ENCODE data around the gene VPS72. TPM values are rescaled to one million over a fixed set of nuclear protein-coding genes. Genes with fewer than 3 reads are reported as not detected.
A peak's percentile ranks its signal among the peaks of the same experiment; 100 is the strongest.

Gene VPS72
- total RNA-seq, 1 donor, result 9.9 TPM

DNA sequence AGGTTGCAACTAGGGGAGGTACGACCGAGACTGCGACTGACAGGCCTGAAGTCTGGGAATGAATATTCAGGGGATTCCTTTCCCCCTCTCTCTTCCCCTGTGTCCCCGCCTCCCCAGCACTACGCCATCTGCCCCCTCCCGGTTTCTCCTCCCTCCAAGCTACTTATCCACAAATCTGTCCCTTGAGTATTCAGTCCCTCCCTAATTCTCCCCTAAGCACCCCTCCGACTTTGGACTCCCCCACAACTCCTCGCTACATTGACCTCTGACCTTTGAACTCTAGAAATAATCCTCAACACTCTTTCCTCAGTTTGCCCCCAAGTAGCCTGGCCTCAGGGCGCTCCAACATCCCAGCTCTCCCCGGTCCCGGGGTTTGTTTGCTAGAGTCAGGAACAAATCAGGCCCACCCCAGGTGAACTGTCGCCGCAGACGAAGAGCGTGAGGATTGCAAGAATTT, 24.7 kb downstream of the VPS72 start:
- Histone ChIP-seq H3K27me3 (ENCODE audit: insufficient read depth, low read length) (no peaks in the 10 kb centered on the region), H3K4me3 (ENCODE audit: low read length) (peak overlapping the region; percentile 21), H3K4me1 (ENCODE audit: insufficient read depth, low read length) (peaks cover 38% of the 10 kb centered on the region), H3K9me3 (ENCODE audit: low read depth, low read length) (no peaks in the 10 kb centered on the region)

DNA sequence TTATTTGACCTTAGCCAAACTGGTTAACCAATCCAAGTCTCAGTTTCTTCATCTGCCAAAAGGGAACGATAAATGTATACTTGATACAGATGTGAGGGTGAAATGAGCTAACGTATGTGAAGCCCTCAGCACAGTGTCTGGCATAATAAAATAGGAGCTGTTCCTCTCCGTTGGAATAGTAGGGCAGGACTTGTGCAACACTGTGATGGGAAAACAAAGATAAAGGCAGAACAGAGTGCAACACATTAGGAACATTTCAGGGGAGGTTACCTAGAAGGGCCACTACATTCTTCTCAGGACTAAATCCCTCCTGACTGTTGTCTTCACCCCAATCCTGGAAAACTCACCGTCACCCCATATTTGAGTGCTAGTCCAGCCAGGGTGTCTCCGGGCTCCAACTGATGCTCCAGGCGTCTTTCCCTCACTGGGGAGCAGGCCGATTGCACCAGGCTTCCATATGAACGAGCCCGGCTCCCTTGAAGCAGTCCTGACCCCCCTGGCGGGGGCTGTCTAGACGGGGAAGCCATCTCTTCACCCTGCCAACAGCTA, 25.2 kb downstream of the VPS72 start:
- Histone ChIP-seq H3K27me3 (ENCODE audit: insufficient read depth, low read length) (no peaks in the 10 kb centered on the region), H3K9me3 (ENCODE audit: low read depth, low read length) (no peaks in the 10 kb centered on the region), H3K4me3 (ENCODE audit: low read length) (no peak overlapping the region), H3K4me1 (ENCODE audit: insufficient read depth, low read length) (peaks cover 43% of the 10 kb centered on the region)

- no peaks in the 10 kb centered on the region for H3K27me3 ChIP-seq (ENCODE audit: insufficient read depth, low read length)
- H3K9me3 ChIP-seq (ENCODE audit: low read depth, low read length), result no peaks in the 10 kb centered on the region
- H3K4me1 ChIP-seq (ENCODE audit: insufficient read depth, low read length), result peaks cover 54% of the 10 kb centered on the region
- no peak overlapping the region for H3K4me3 ChIP-seq (ENCODE audit: low read length)
Observed at GRCh38 chr1:151159373-151159772, 30.6 kb downstream of the VPS72 start.

GRCh38 chr1:151158751-151159251, 31.2 kb downstream of the VPS72 start:
- Histone ChIP-seq H3K9me3 (ENCODE audit: low read depth, low read length) (no peaks in the 10 kb centered on the region), H3K4me3 (ENCODE audit: low read length) (peak overlapping the region; percentile 81), H3K27me3 (ENCODE audit: insufficient read depth, low read length) (no peaks in the 10 kb centered on the region), H3K4me1 (ENCODE audit: insufficient read depth, low read length) (peaks cover 53% of the 10 kb centered on the region)

- Histone ChIP-seq H3K4me3 (ENCODE audit: low read length) (peak overlapping the region; percentile 81), H3K9me3 (ENCODE audit: low read depth, low read length) (no peaks in the 10 kb centered on the region), H3K4me1 (ENCODE audit: insufficient read depth, low read length) (peaks cover 53% of the 10 kb centered on the region), H3K27me3 (ENCODE audit: insufficient read depth, low read length) (no peaks in the 10 kb centered on the region)
Observed at GRCh38 chr1:151158326-151158725, 31.7 kb downstream of the VPS72 start.

- Histone ChIP-seq H3K9me3 (ENCODE audit: low read depth, low read length) (no peaks in the 10 kb centered on the region), H3K4me3 (ENCODE audit: low read length) (peak overlapping the region; percentile 81), H3K4me1 (ENCODE audit: insufficient read depth, low read length) (peaks cover 53% of the 10 kb centered on the region), H3K27me3 (ENCODE audit: insufficient read depth, low read length) (no peaks in the 10 kb centered on the region)
Observed at GRCh38 chr1:151157067-151157531, 32.9 kb downstream of the VPS72 start.

DNA sequence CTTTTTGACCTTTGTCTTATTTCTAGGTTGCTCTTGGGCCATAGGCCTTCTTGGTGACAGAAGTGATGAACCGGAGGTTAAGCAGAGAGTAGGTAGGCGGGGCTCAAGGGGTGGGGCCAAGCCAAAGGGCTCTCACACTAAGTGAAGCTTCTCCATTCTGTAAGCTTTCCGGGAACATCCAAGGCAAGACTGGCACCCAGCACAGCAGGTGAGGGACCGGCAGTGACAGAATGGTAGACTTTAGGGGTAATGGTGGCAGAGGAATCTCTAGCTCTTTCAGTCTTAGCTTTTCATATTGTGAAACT, 33.5 kb downstream of the VPS72 start, which contains the start of gene TNFAIP8L2:
Gene TNFAIP8L2 (plus strand): TSS at position 135 of the 305 bp plus-strand sequence. CDS start 2,049 bp downstream, outside the sequence.
- Histone ChIP-seq H3K4me1 (ENCODE audit: insufficient read depth, low read length) (peaks cover 49% of the 10 kb centered on the region), H3K27me3 (ENCODE audit: insufficient read depth, low read length) (no peaks in the 10 kb centered on the region), H3K4me3 (ENCODE audit: low read length) (peak within 1 kb of the TSS; percentile 81), H3K9me3 (ENCODE audit: low read depth, low read length) (no peaks in the 10 kb centered on the region)

DNA sequence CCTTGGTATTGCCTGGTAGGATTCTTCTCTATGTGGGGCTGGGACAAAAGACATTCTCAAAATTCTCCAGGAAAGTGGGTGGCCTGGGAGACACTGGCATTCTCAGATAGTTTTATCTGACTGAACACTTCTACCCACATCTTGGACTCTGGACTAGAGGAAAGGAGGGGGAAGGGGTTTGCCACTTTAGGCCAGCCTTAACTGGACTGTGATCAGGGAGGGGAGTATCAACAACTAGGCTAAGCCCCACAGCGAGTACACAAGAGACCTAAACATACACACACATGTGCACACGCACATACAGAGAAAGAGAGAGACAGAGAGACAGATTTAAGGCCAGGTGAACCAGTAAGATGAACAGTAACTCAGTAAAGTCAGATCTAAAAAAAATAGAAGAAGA, 42.3 kb downstream of the VPS72 start:
- H3K4me3 ChIP-seq (ENCODE audit: low read length), result no peak overlapping the region
- H3K9me3 ChIP-seq (ENCODE audit: low read depth, low read length), result no peaks in the 10 kb centered on the region
- peaks cover 18% of the 10 kb centered on the region for H3K4me1 ChIP-seq (ENCODE audit: insufficient read depth, low read length)
- H3K27me3 ChIP-seq (ENCODE audit: insufficient read depth, low read length), result peaks cover 9% of the 10 kb centered on the region

- Histone ChIP-seq H3K9me3 (ENCODE audit: low read depth, low read length) (no peaks in the 10 kb centered on the region), H3K4me3 (ENCODE audit: low read length) (peak overlapping the region; percentile 61), H3K27me3 (ENCODE audit: insufficient read depth, low read length) (peaks cover 9% of the 10 kb centered on the region), H3K4me1 (ENCODE audit: insufficient read depth, low read length) (peaks cover 18% of the 10 kb centered on the region)
Observed at GRCh38 chr1:151147132-151147503, 42.9 kb downstream of the VPS72 start.

DNA sequence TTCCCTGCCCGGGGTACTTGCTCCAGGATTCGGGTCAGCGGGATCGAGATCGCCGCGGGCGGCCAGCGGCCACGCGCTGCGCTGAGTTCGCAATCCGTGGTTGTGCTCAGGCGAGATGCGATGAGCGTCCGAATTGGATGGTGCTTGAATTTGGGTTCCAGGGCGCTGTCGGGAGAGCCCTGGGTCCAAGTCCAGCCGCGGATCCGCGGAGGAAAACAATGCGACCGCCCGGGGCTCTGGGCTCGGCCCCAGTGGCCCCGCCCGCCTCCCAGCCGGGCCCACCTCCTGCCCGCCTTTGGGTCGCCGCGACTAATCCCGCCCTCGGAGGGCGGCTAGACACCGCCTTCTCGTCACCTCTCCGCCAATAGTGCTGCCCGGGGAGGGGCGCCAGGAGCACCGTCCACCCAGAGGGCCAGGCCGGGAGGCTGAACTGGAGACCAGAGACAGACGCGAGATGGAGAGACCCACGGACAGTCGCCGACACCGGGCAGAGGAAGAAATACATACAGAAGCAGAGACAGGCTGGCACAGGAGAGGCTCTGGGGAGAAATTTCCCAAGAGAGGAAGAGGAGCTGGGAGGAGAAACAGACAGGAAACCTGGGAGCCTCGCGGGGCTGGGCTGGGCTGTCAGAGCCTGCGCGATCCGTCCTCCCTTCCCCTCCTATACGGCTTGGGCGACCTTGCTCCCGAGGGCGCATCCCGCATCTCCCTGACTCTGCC, 43.4 kb downstream of the VPS72 start, which contains the start of gene SEMA6C:
Gene SEMA6C (minus strand): TSS at position 220 of the 720 bp plus-strand sequence. CDS start 4,010 bp downstream, outside the sequence.
- no peaks in the 10 kb centered on the region for H3K9me3 ChIP-seq (ENCODE audit: low read depth, low read length)
- H3K4me3 ChIP-seq (ENCODE audit: low read length), result peak within 1 kb of the TSS; percentile 61
- peaks cover 18% of the 10 kb centered on the region for H3K4me1 ChIP-seq (ENCODE audit: insufficient read depth, low read length)
- peaks cover 9% of the 10 kb centered on the region for H3K27me3 ChIP-seq (ENCODE audit: insufficient read depth, low read length)

DNA sequence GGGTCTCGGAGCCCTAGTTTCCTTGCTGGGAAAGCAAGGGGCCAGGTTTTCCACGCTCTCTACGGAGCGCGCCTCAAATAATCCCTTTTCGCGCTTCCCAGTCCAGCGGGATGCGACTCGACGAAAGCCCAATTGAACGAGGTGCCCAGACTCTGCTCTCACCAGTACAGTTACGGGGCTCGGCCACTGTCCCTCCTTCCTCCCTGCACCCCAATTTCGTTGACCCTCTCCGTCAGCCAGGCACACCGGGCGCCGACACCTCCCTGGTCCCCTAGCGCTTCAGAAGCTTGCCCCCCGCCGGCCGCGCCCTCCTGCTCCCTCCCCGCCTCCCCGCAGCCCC, 44.0 kb downstream of the VPS72 start:
- Histone ChIP-seq H3K9me3 (ENCODE audit: low read depth, low read length) (no peaks in the 10 kb centered on the region), H3K4me3 (ENCODE audit: low read length) (peak overlapping the region; percentile 61), H3K27me3 (ENCODE audit: insufficient read depth, low read length) (peaks cover 9% of the 10 kb centered on the region), H3K4me1 (ENCODE audit: insufficient read depth, low read length) (peaks cover 18% of the 10 kb centered on the region)

DNA sequence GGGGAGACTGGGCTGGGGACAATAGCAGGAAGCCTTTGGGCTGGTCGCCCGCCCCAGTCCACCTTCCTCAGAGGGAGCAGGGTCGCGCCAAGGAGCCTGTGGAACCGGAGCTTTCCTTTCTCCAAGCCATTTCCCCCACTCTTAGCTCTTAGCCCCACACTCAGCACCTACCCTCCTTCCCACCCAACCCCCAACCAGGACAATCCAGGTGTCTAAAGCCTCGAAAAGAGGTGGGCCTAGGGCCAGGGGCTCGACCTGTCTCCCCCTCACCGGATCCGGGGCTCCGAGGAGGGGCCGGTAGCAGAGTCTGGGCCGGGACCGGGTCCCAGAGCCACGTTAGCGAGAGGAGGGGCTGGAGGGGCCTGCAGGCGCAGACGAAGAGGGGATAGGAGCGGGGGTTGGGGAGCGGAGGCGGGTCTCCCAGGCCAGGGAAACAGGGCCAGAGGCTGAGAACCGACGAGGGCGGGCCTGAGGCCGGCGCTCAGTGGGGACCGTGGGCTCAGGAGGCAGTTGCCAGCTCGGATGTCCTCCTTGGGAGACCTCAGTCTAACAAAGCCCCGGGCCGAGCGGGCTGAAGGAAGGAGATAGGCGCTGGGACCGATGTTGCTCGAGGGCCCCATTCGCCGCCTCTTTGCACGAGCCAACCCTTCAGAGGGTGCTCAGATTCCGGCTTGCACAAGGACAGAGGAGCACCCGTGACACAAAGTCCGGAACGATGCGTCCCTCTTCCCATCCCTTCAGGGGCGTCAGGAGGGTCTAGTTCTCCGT, 44.5 kb downstream of the VPS72 start:
- H3K4me1 ChIP-seq (ENCODE audit: insufficient read depth, low read length), result peaks cover 18% of the 10 kb centered on the region
- H3K27me3 ChIP-seq (ENCODE audit: insufficient read depth, low read length), result peaks cover 9% of the 10 kb centered on the region
- H3K9me3 ChIP-seq (ENCODE audit: low read depth, low read length), result no peaks in the 10 kb centered on the region
- peak overlapping the region; percentile 61 for H3K4me3 ChIP-seq (ENCODE audit: low read length)

- H3K27me3 ChIP-seq (ENCODE audit: insufficient read depth, low read length), result peaks cover 9% of the 10 kb centered on the region
- no peaks in the 10 kb centered on the region for H3K9me3 ChIP-seq (ENCODE audit: low read depth, low read length)
- peaks cover 18% of the 10 kb centered on the region for H3K4me1 ChIP-seq (ENCODE audit: insufficient read depth, low read length)
- no peak overlapping the region for H3K4me3 ChIP-seq (ENCODE audit: low read length)
Observed at GRCh38 chr1:151144474-151145303, 45.3 kb downstream of the VPS72 start.

DNA sequence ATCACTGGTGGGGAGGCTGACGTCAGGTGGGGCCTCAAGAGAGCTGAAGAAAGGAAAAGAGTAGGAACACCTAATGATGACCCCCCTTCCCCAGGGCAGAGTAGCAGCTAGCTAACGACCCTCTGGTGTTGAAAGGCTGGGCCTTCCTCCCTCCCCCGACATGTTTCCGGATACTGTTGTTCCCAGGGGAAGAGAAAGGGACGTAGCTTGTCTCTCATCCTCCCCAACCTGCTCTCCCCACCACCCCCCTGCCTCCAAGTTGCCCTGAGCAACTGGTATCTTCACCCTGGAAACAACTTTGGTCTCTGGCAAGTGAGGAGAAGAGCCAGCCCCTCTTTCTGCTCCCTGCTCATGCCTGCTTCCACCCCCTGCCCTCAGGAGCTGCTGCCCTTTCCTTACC, 46.0 kb downstream of the VPS72 start:
- Histone ChIP-seq H3K4me1 (ENCODE audit: insufficient read depth, low read length) (peaks cover 18% of the 10 kb centered on the region), H3K9me3 (ENCODE audit: low read depth, low read length) (no peaks in the 10 kb centered on the region), H3K27me3 (ENCODE audit: insufficient read depth, low read length) (peaks cover 9% of the 10 kb centered on the region), H3K4me3 (ENCODE audit: low read length) (no peak overlapping the region)
